ENCODE data around the gene PSMA1. TPM values are rescaled to one million over a fixed set of nuclear protein-coding genes. Genes with fewer than 3 reads are reported as not detected.

The PSMA1 gene
- total RNA-seq, 1 donor from 2014 or later, result 130 TPM

DNA sequence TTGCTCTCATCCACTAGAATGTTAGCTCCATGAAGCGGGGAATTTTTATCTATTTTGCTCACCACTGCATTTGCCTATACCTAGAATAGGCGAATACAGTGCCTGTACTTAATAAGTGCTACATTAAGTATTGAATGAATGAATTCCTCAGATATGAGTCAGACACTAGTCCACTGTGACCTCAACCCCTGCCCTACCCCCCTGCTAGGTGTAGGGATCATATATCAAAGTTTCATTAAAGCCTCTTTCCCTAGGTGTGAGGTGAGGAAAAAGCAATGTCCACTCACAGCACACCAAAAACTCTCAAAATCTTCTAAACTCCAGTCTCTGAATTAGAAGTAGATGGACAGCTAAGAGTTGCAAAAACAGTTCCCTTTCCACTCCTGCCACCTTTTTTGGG lies 9.8 kb upstream of the PSMA1 start:
- DNase-seq (ENCODE audit: low read depth in 2 of 2), result no peak

DNA sequence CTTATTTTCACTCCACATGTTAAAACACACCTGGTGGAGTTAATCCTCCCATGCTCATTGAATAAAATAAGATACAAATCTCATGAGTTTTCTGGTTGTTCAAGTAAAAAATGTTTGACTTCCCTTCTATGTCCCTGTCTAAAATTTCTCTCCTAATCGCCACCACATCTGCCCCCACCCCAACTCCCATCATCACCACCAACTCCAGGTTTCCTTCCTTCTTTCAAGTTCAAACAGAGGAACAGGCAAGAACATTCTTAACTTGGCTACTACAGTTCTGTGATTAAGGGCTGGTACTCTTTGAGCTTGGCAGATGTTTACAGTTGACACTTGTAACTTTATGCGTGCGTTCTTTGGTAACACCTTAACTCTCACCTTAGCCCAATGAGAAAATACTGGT lies 9.1 kb upstream of the PSMA1 start:
- DNase-seq (ENCODE audit: low read depth in 2 of 2), result no peak

- no peak for DNase-seq (ENCODE audit: low read depth in 2 of 2)
Measured at GRCh38 chr11:14522801-14523200, 2.6 kb upstream of the PSMA1 start.

DNA sequence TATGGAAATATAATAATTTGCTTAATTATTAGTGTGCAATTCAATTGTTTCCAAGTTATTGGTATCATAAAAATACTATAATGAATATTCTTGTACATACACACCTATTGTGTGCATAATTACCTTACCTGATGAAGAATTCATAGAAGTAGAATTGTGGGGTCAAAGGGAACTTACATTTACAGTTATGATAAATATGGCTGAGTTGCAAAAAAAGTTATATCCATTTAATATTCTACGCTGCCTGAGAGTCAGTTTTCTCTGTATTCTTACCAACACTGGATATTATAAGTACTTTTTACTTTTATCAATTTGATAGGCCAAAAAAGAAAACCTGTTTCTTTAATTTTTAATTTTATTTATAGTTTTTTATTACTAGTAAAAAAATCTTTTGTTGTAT lies 2.1 kb upstream of the PSMA1 start:
- DNase-seq (ENCODE audit: low read depth in 2 of 2), result no peak

- DNase-seq (ENCODE audit: low read depth in 2 of 2), result no peak
Measured at GRCh38 chr11:14520747-14521151, 563 bp upstream of the PSMA1 start.

DNA sequence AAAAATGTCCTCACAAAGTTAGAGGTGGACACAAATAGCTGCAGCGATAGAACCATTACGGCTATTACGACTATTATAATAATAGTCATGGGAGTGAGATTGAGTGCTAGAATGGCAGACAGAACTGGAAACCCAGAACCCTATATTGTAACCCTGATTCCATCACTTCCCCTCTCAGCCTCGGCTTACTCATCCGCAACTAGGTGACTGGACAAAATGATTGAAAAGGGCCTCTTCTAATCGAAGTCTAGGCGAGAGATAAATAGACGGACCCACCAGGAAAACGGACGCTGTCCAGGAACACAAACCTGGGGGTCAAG lies 629 bp downstream of the PSMA1 start:
- peak; percentile 51 to 62 for DNase-seq (ENCODE audit: low read depth in 2 of 2)

DNA sequence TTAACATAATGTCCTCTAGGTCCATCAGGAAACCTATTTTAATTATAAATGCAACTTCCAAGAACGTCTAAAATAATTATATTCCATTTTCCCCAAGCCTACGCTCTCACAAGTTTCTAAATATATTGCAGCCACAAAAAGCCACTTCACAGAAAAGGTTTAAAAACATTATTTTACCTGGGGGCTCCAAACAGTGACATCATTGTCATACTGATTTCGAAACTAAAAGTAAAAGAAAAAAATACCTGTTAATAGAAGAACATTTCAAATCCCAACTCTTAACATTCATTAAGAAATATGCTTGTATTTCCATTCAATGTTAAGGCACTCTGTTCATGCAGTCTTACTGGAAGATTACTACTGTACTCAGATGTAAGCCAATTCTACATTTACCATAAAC lies 1.4 kb downstream of the PSMA1 start:
- DNase-seq (ENCODE audit: low read depth in 2 of 2), result no peak

GRCh38 chr11:14513800-14514199 lies 6.4 kb downstream of the PSMA1 start:
- no peak for DNase-seq (ENCODE audit: low read depth in 2 of 2)

GRCh38 chr11:14506532-14506931 lies 13.7 kb downstream of the PSMA1 start:
- DNase-seq (ENCODE audit: low read depth in 2 of 2), result peak in 1 of 2 donors; percentile 3

- DNase-seq (ENCODE audit: low read depth in 2 of 2), result no peak
Measured at GRCh38 chr11:14503023-14503422, 17.2 kb downstream of the PSMA1 start.

DNA sequence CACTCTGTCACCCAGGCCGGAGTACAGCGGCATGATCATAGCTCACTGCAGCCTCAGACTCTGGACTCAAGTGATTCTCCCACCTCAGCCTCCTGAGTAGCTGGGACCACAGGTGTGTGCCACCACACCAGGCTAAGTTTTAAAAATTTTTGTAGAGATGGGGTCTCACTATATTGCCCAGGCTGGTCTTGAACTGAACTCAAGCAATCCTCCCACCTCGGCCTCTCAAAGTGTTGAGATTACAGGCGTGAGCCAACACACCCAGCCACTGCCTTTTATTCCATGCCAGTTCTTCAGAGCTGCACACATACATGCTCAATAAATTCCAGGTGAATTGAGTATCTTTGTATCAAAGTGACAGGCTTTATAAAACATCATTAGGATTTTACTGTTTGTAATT lies 18.1 kb downstream of the PSMA1 start:
- no peak for DNase-seq (ENCODE audit: low read depth in 2 of 2)

- DNase-seq (ENCODE audit: low read depth in 2 of 2), result peak; percentile 74 to 75
Measured at GRCh38 chr11:14500181-14500651, 20.0 kb downstream of the PSMA1 start.

- DNase-seq (ENCODE audit: low read depth in 2 of 2), result peak; percentile 95 to 96
Measured at GRCh38 chr11:14499560-14500180, 20.5 kb downstream of the PSMA1 start, which contains the start of gene COPB1. TSS of gene COPB1 (minus strand) at chr11:14499811. CDS start at chr11:14498928, 883 bp downstream.

GRCh38 chr11:14499178-14499559 lies 21.0 kb downstream of the PSMA1 start:
- DNase-seq (ENCODE audit: low read depth in 2 of 2), result peak; percentile 43 to 52

GRCh38 chr11:14480716-14481115 lies 39.5 kb downstream of the PSMA1 start:
- DNase-seq (ENCODE audit: low read depth in 2 of 2), result no peak

DNA sequence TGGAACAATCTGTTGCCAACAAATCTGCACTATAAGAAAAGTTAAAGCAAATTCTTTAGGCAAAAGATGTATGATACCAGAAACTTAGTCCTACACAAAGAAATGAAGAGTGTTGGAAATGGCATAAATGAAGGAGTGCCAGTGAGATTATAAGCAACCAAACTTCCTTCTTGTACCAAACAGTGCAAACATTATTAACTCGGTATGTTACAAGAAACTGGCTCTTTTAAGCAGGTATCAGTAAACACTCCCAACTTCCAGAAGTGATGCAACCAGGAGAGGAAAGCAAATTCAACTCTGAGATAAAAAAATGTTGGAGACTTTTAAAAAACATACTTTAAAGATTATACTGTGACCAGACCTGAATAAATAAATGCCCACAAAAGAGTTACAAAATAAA lies 49.1 kb downstream of the PSMA1 start:
- no peak for DNase-seq (ENCODE audit: low read depth in 2 of 2)

- no peak for DNase-seq (ENCODE audit: low read depth in 2 of 2)
Measured at GRCh38 chr11:14463623-14464022, 56.6 kb downstream of the PSMA1 start.

GRCh38 chr11:14460147-14460546 lies 60.0 kb downstream of the PSMA1 start:
- no peak for DNase-seq (ENCODE audit: low read depth in 2 of 2)

DNA sequence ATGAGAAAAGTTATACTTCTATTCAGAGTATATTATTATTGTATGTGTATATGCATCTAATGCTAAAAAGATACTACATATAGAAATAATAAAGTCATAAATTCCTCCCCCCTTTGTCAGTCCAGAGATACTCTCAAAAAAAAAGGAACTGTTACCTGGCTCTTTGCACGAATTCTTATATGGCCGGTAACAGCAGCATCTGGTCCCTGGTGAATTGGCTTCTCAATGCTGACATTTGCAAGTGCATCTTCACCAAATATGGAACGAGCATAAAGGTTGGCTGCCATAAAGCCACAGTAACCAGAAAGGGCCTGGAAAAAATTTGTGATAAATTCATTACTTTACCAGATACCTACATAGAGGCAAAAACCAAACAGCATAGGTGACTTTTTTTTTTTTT lies 61.8 kb downstream of the PSMA1 start:
- no peak for DNase-seq (ENCODE audit: low read depth in 2 of 2)

GRCh38 chr11:14455648-14456430 lies 64.3 kb downstream of the PSMA1 start:
- peak in 1 of 2 donors; percentile 4 for DNase-seq (ENCODE audit: low read depth in 2 of 2)

Measured in lung microvascular endothelial cell (primary cell).